ENCODE results near the gene VAPA. TPM values are rescaled to one million over a fixed set of nuclear protein-coding genes. Genes with fewer than 3 reads are reported as not detected.

The VAPA gene
- polyA plus RNA-seq, 3 donors: 106 to 393 (median 334) TPM

GRCh38 chr18:9906481-9906880, 7.3 kb upstream of the VAPA start:
- Histone ChIP-seq H3K36me3 (replicated peaks in 1 of 2; ENCODE audit: control insufficient read depth in 1 of 2, insufficient read depth in 2 of 2, low read length in 2 of 2) (no peaks in the 10 kb centered on the region), H3K9ac (ENCODE audit: insufficient read depth, low read length, poor library complexity, severe bottlenecking) (no peak overlapping the region), H3K27me3 (ENCODE audit: control insufficient read depth in 2 of 2, insufficient read depth in 2 of 2, low read length in 2 of 2) (no peaks in the 10 kb centered on the region), H3K27ac (ENCODE audit: low read depth in 1 of 2, low read length in 2 of 2) (no peak overlapping the region), H3K4me1 (ENCODE audit: control insufficient read depth in 1 of 2, insufficient read depth in 2 of 2, low read length in 2 of 2) (peaks cover 16 to 17% of the 10 kb centered on the region in 2 donors), H3K9me3 (replicated peaks in 1 of 2; ENCODE audit: control insufficient read depth in 1 of 2, insufficient read depth in 1 of 2, low read length in 2 of 2) (no peaks in the 10 kb centered on the region), H3K4me2 (replicated peaks; ENCODE audit: extremely low read depth, low read length, poor library complexity, severe bottlenecking) (peak overlapping the region; percentile 11), H3K4me3 (replicated peaks in 1 of 3; ENCODE audit: low read depth in 2 of 3, low read length in 3 of 3) (no peak overlapping the region), H4K20me1 (ENCODE audit: insufficient read depth, low read length) (no peaks in the 10 kb centered on the region), H3K79me2 (ENCODE audit: insufficient read depth, low read length) (no peaks in the 10 kb centered on the region), H2AFZ (ENCODE audit: insufficient read depth, low read depth, low read length, poor library complexity, severe bottlenecking) (no peak overlapping the region)
- Mint-ChIP-seq H3K27me3 (ENCODE audit: low read depth in 3 of 3) (peaks cover 0 to 3% (median 0%) of the 10 kb centered on the region in 3 donors), H3K9me3 (no peaks in the 10 kb centered on the region), H3K4me3 (no peak overlapping the region), H3K27ac (no peak overlapping the region), H3K36me3 (no peaks in the 10 kb centered on the region), H3K4me1 (peaks cover 26% of the 10 kb centered on the region)
- DNase-seq: no peak
- intact Hi-C loops (cut with micrococcal nuclease): loop anchor here (5.0 to 10.0 kb wide), 2 partner anchors 34 to 52 kb away; no protein-coding TSS in a partner anchor
- no CpG with 5 or more reads among the region's 3 CpGs for WGBS (ENCODE audit: insufficient coverage)
- TF ChIP-seq CTCF (IDR thresholded peaks at IDR 0.05): no peak

GRCh38 chr18:9907867-9908266, 5.9 kb upstream of the VAPA start:
- Mint-ChIP-seq H3K4me3 (no peak overlapping the region), H3K27me3 (ENCODE audit: low read depth in 3 of 3) (peaks cover 0 to 3% (median 0%) of the 10 kb centered on the region in 3 donors), H3K4me1 (peaks cover 30% of the 10 kb centered on the region), H3K36me3 (no peaks in the 10 kb centered on the region), H3K9me3 (peaks cover 0 to 6% (median 0%) of the 10 kb centered on the region in 7 donors), H3K27ac (no peak overlapping the region)
- Histone ChIP-seq H3K36me3 (replicated peaks in 1 of 2; ENCODE audit: control insufficient read depth in 1 of 2, insufficient read depth in 2 of 2, low read length in 2 of 2) (no peaks in the 10 kb centered on the region), H3K4me3 (replicated peaks in 1 of 3; ENCODE audit: low read depth in 2 of 3, low read length in 3 of 3) (no peak overlapping the region), H3K79me2 (ENCODE audit: insufficient read depth, low read length) (no peaks in the 10 kb centered on the region), H3K27ac (ENCODE audit: low read depth in 1 of 2, low read length in 2 of 2) (no peak overlapping the region), H3K27me3 (ENCODE audit: control insufficient read depth in 2 of 2, insufficient read depth in 2 of 2, low read length in 2 of 2) (no peaks in the 10 kb centered on the region), H2AFZ (ENCODE audit: insufficient read depth, low read depth, low read length, poor library complexity, severe bottlenecking) (no peak overlapping the region), H4K20me1 (ENCODE audit: insufficient read depth, low read length) (no peaks in the 10 kb centered on the region), H3K4me1 (ENCODE audit: control insufficient read depth in 1 of 2, insufficient read depth in 2 of 2, low read length in 2 of 2) (peaks cover 17 to 21% of the 10 kb centered on the region in 2 donors), H3K9ac (ENCODE audit: insufficient read depth, low read length, poor library complexity, severe bottlenecking) (no peak overlapping the region), H3K4me2 (replicated peaks; ENCODE audit: extremely low read depth, low read length, poor library complexity, severe bottlenecking) (no peak overlapping the region), H3K9me3 (replicated peaks in 1 of 2; ENCODE audit: control insufficient read depth in 1 of 2, insufficient read depth in 1 of 2, low read length in 2 of 2) (peaks cover 0 to 4% of the 10 kb centered on the region in 2 donors)
- DNase-seq: no peak
- TF ChIP-seq CTCF (IDR thresholded peaks at IDR 0.05): no peak
- no CpG with 5 or more reads among the region's 4 CpGs for WGBS (ENCODE audit: insufficient coverage)
- intact Hi-C loops (cut with micrococcal nuclease): loop anchor here (5.0 to 10.0 kb wide), 2 partner anchors 36 to 53 kb away; no protein-coding TSS in a partner anchor

Measured in CD14-positive monocyte (primary cell).